Left renal cortex interstitium (tissue), 4 donors: ENCODE data around the gene CCM2L. TPM values are rescaled to one million over a fixed set of nuclear protein-coding genes. Genes with fewer than 3 reads are reported as not detected.

Source experiments
- DNase-seq, 4 donors: peaks; one replicate each; pipeline ENCODE4 v3.0.0-alpha.2; 2013; ENCODE audit warnings: low read depth in 4 of 4, low spot score in 2 of 4, missing footprints in 1 of 4
- polyA plus RNA-seq, 4 donors: library from polyadenylated mRNA; unstranded; fragments of 120-200 nt; gene quantifications; one replicate each; pipeline ENCODE4 v1.2.1, GENCODE V29; 2013; ENCODE audit not compliant: insufficient read length in 4 of 4

CCM2L gene
- polyA plus RNA-seq, 4 donors: 6.6 to 8.5 (median 7.9) TPM

- no peak for DNase-seq
Measured at GRCh38 chr20:32080783-32081182, 70.5 kb downstream of the CCM2L start.

Other genes starting within 250 kb of the CCM2L start
- under 1 TPM; 0.56 to 0.94 (median 0.82) TPM for gene MYLK2, start 191.1 kb upstream of the CCM2L start, polyA plus RNA-seq
- gene FOXS1, start 164.8 kb upstream of the CCM2L start, polyA plus RNA-seq: 1 to 10 TPM; 5.5 to 9.1 (median 7.6) TPM
- 10 to 100 TPM; 16.6 to 20.7 (median 19.1) TPM for gene DUSP15, start 139.9 kb upstream of the CCM2L start, polyA plus RNA-seq
- 1 to 10 TPM; 2.2 to 5.9 (median 3.8) TPM for gene TTLL9, start 139.8 kb upstream of the CCM2L start, polyA plus RNA-seq
- 10 to 100 TPM; 19.8 to 22.2 (median 20.7) TPM for gene PDRG1, start 58.4 kb upstream of the CCM2L start, polyA plus RNA-seq
- gene XKR7, start 42.3 kb upstream of the CCM2L start, polyA plus RNA-seq: under 1 TPM; 0.20 to 0.64 (median 0.32) TPM
- 1 to 10 TPM; 1.9 to 3.0 (median 2.4) TPM for gene HCK, start 41.8 kb downstream of the CCM2L start, polyA plus RNA-seq
- gene TM9SF4, start 99.3 kb downstream of the CCM2L start, polyA plus RNA-seq: 10 to 100 TPM; 66.7 to 72.9 (median 69.4) TPM
- 10 to 100 TPM; 18.0 to 24.2 (median 19.3) TPM for gene PLAGL2, start 197.3 kb downstream of the CCM2L start, polyA plus RNA-seq
- 10 to 100 TPM; 44.3 to 50.1 (median 44.7) TPM for gene POFUT1, start 197.4 kb downstream of the CCM2L start, polyA plus RNA-seq